A172 (cell line): ENCODE results near the gene EGLN2. TPM values are rescaled to one million over a fixed set of nuclear protein-coding genes. Genes with fewer than 3 reads are reported as not detected.
"Not testable (repeated sequence)": the region's sequence is repeated elsewhere in the genome, so short reads cannot be mapped to it uniquely, and the experiment has no call there.

ENCODE experiments used
- DNase-seq: peaks from one replicate; pipeline ENCODE4 v3.0.0-alpha.2; 2015; ENCODE audit warnings: low spot score
- total RNA-seq: library from RNA; depleted of rRNA; stranded (reverse); fragments of >200 nt; shearing (Covaris generic); gene quantifications from 2 replicates; pipeline ENCODE4 v1.2.3, GENCODE V29; 2014

EGLN2 gene
- total RNA-seq, 1 experiment from 2014 or later: 80.0 TPM

DNA sequence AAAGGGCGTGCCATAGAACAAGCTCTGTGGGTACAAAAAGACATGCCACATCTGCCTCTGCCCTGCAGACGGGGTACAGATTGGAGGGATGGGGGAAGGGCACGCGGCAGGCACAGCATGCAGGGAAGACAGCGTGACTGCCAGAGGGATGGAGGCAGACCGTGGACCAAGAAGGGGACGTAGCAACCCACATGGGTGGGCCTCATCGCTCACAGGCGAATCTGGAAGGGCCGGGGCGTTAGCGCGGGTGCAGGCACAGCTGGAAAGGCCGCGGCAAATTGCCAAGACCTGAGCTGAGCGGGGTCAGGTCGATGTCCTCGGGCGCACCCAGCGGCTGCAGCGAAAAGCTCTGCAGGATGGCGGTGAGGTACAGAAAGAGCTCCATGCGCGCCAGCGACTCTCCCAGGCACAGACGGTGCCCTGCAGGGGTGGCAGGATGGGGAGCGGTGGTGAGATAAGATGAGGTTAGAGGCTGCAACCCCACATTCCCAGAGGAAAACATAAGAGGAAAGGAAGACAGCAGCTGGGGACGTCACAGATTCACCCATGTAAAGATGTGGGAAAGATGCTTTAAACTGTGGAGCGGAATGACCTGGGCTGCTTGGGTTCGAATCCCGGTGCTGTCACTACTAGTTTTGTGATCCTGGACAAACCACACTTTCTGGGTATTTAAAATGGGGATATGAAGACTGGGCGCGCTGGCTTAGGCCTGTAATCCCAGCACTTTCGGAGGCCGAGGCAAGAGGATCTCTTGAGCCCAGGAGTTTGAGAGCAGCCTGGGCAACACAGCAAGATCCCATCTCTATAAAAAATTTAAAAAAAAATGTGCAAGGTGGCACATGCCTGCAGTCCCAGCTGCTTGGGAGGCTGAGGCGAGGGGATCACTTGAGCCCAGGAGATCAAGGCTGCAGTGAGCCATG, 19.7 kb downstream of the EGLN2 start:
- not testable (repeated sequence) for DNase-seq

DNA sequence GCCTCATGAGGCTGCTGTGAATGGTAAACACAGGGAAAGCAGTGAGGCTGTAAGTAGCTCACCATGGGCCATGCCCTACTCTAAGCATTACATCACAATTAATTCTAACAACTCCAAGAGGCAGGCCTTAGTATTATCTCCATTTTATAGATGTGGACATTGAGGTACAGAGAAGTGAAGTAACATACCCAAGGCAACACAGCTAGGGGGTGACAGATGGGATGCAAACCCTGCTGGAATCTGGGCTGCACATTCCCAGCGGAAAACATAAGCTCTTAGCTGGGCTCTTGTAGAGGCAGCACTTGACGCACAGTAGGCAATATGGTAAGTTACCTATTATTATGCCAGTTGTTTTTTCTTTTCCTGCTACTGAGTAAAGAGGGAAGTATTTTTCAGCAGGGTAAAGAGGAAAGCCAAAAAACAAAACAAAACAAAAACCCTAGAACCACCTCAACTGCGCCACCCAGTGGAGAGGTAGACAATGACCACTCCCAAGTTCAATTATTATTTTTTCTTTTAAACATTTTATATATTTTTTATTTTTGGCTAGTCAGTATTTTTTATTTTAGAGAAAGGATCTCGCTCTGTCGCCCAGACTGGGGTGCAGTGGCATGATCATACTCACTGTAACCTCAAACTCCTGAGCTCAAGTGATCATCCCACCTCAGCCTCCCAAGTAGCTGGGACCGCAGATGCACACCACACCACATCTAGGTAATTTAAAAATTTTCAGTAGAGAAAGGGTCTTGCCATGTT, 20.7 kb downstream of the EGLN2 start:
- DNase-seq: peak; percentile 37

DNA sequence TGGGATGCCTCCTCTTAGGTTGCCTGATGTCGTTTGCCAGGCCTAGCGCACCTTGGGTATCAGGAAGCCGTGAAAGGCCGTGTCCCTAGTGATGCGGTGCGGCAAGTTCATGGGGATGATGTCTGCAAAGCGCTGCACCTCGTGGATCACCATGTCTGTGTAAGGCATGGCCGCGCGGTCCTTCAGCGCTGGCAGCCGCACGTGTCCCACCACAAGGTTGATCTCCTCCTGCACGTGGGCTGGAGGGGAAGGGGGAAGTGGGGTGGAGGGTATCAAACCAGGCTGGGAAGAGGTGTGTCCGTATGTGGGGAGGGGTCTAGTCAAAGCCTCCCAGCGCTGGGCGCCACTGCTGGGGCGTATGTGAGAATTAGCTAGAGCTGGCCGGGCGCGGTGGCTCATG, 23.2 kb downstream of the EGLN2 start:
- DNase-seq: no peak

DNA sequence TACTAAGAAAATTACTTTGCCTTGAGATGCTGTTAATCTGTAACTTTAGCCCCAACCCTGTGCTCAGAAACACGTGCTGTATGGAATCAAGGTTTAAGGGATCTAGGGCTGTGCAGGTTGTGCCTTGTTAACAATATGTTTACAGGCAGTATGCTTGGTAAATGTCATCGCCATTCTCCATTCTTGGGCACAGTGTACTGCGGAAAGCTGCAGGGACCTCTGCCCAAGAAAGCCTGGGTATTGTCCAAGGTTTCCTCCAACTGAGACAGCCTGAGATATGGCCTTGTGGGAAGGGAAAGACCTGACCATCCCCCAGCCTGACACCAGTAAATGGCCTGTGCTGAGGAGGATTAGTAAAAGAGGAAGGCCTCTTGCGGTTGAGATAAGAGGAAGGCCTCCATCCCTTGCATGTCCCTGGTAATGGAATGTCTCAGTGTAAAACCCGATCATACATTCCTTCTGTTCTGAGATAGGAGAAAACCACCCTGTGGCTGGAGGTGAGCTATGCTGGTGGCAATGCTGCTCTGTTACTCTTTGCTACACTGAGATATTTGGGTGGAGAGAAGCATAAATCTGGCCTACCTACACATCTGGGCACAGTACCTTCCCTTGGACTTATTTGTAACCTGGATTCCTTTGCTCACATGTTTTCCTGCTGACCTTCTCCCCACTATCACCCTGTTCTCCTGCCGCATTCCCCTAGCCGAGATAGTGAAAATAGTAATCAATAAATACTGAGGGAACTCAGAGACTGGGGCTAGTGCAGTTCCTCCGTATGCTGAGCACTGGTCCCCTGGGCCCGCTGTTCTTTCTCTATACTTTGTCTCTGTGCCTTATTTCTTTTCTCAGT, 23.9 kb downstream of the EGLN2 start:
- peak; percentile 81 for DNase-seq

DNA sequence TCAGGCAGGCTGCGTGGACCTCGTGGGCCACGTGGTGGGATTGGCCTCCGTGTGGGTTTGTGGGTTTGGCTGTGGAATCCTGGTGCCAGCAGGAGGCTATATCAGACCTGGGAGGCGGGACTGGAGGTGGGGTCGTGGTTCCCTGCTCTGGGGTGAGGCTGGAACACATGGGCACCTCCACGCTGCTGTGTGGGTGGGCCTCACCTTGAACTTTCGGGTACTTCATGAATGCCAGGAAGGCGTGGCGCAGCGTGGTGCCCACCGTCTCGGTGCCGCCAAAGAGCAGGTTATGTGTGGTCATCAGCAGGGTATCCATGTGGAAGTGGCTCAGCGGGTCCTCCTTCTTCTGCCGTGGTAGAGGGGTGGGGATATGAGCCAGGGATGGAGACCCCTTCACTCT, 25.9 kb downstream of the EGLN2 start:
- not testable (repeated sequence) for DNase-seq

DNA sequence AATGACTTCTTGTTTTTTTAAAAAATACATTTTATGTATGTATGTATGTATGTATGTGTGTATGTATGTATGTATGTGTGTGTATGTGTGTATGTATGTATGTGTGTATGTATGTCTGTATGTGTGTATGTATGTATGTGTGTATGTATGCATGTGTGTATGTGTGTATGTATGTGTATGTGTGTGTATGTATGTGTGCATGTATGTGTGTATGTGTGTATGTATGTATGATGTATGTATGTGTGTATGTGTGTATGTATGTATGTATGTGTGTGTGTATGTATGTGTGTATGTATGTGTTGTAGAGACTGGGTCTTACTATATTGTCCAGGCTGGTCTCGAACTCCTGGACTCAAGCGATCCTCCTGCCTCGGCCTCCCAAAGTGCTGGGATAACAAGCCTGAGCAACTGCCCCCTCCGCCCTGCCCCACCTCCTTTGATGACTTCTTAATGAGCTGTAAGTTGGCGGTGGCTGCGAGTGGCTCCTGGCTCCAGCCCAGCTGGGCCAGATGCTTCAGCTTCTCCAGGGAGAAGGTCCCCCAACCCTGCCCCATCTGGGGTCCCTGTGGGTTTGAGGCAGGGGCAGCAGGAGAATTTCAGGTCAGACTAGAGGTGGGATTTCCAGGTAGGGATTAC, 26.6 kb downstream of the EGLN2 start:
- not testable (repeated sequence) for DNase-seq

DNA sequence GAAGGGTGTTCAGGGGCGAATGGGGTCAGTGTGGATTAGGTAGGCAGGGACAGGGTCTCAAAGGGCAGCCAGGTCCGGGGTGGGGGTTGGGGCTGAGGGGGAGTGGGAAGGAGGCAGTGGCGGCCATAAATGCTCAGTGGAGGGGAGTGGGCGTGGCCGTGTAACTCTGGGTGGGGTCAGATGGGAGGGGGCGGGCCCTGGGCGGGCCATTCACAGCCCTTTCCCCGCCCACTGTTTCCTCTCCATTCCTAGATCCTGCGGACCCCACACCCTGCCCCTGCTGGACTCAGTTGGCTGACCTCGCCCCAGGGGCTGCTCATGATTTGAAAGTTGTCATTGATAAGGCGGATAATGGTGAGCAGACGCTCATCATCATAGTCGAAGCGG, 27.3 kb downstream of the EGLN2 start:
- not testable (repeated sequence) for DNase-seq

DNA sequence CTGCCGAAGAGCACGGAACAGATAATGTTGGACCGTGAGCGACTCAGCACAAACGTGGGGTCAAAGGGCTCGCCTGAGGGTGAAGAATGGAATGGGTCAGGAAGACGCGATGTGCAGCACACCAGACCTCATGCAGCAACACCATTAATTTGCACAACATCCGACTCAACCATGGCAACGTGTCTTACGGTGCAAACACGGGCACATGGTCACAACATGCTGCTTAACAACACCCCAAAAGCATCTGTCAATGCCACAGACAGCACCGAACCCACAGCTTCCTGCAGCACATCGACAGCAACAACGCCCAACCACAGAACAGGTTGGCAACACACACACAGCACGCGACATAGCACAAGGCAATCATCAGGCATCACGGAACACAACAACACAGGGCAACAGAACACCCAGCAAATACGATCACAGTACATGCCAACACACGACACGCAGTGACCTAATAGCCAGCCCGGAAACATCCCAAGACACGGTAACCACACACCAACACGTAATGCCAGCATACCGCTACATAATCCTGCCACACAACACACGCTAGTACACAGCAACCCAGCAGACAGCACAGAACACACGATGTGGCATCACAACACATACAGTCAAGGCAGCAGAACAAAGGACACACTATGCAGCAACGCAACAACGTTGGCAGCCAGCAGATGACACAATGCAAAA, 27.9 kb downstream of the EGLN2 start:
- not testable (repeated sequence) for DNase-seq

DNA sequence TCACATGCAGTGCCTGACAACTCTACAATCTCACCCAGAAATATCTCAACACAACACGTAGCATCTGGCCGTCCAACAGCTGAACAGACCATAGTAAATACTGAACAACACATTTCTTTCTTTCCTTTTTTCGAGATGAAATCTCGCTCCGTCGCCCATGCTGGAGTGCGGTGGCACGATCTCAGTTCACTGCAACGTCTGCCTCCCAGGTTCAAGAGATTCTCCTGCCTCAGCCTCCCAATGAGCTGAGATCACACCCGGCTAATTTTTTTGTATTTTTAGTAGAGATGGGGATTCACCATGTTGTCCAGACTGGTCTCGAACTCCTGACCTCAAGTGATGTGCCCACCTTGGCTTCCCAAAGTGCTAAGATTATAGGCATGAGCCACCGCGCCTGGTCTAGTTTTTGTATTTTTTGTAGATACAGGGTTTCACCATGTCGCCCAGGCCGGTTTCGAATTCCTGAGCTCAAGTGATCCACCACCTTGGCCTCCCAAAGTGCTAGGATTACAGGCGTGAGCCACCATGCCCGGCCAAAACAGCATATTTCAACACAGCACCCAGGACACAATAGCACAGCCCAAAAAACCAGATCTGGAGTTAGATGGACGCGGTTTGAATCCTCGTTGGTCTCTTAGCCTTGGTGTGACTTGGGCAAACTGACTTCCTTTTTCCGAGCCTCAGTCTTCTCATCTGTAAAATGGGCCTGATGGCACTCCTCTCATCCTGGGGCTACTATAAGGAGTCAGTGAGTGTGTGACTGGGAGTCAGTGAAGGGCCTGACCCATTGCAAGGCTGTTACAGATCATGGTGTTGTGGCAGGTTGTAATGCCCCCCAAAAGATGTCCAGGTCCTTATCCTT, 28.6 kb downstream of the EGLN2 start:
- DNase-seq: no peak

DNA sequence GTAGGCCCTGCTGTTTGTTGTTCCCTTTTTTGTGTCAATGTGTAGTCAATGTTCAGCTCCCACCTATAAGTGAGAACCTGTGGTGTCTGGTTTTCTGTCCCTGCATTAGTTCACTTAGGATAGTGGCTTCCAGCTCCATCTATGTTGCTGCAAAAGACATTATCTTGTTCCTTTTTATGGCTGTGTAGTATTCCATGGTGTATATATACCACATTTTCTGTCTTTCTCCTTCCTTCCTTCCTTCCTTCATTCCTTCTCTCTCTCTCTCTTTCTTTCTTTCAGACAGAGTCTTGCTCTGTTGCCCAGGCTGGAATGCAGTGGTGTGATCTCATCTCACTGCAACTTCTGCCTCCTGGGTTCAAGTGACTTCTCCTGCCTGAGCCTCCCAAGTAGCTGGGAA, 30.2 kb downstream of the EGLN2 start:
- DNase-seq: no peak

DNA sequence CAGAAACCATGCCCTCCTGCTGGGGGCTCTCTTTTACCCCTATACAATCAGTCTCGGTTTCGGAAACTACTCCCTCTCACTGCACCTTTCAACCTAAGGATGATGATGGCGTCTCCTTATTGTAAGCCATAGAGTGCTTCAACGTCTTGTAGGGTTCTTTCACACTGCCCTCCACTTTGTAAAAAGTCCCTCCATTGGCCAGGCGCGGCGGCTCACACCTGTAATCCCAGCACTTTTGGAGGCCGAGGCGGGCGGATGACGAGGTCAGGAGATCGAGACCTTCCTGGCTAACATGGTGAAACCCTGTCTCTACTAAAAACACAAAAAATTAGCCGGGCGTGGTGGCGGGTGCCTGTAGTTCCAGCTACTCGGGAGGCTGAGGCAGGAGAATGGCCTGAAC, 31.8 kb downstream of the EGLN2 start:
- not testable (repeated sequence) for DNase-seq

DNA sequence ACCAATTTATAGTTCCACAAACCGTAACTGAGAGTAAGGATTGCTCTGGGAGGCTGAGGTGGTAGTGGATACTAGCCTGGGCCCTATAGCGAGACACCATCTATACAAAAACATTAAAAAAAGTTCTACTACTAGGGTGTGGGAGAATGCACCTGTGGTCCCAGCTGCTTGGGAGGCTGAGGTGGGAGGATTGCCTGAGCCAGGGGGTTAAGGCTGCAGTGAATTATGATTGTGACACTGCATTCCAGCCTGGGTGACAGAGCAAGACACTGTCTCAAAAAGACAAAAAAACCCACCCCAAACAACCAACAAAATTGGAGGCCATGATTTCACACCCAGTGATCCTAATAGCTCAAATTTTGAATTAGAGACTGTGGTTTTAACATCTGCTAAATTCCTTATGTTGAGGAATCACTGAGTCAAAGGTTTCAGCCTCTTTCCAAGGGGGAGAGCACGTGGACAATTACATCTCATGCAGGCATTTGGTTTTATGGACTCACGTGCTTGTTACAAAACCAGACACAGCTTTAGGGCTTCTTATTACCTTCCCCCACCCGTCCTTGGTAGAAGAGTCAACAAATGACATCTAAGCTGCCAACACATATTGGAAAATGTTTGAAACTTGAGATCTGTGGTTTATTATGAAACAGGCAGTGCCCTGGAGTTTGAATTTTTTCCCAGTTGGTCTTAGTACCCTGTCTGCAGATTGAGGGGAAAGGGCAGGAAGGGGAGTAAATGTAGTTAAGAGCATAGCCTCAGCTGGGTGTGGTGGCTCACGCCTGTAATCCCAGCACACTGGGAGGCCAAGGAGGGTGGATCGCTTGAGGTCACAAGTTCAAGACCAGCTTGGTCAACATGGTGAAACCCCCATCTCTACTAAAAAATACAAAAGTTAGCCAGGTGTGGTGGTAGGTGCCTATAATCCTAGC, 32.8 kb downstream of the EGLN2 start:
- peak; percentile 92 for DNase-seq

DNA sequence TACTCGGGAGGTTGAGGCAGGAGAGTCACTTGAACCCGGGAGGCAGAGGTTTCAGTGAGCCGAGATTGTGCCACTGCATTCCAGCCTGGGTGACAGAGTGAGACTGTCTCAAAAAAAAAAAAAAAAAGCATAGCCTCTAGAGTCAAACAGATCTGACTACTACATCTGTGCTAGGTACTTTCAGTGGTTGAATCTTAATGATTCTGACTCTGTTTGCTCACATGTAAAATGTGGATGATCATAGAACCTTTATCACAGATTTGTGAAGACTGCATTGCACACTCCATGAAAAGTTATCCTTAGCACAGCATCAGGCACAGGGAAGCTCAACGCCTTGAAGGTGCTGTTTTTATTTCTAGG, 33.4 kb downstream of the EGLN2 start:
- not testable (repeated sequence) for DNase-seq

DNA sequence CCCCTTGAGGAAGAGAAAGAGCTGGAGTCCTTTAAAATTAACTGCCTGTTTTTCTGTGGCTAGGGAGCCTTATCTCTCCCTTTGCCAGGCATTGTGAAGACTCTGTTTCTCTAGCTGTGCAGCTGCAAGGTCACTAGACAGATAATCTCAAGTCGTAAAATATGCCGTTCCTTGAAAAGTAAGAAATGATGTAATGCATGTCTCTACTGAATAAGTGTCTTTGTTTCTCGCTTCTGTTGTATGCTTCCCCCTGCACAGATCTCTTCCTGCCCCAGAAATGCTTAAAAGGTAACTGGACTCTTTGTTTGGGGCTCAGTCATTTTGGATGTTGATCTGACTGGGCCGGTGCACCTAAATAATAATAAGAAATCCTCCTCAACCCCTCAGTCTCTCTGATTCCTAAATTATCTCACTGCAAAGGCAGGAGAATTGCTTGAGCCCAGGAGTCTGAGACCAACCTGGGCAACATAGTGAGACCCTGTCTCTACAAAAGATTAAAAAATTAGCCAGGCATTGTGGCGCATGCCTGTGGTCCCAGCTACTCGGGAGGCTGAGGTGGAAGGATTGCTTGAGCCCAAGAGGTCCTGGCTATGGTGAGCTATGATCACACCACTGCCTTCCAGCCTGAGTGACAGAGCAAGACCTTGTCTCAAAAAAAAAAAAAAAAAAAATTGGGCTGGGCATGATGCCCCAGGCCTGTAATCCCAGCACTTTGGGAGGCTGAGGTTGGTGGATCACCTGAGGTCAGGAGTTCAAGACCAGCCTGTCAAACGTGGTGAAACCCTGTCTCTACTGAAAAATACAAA, 34.9 kb downstream of the EGLN2 start:
- not testable (repeated sequence) for DNase-seq

DNA sequence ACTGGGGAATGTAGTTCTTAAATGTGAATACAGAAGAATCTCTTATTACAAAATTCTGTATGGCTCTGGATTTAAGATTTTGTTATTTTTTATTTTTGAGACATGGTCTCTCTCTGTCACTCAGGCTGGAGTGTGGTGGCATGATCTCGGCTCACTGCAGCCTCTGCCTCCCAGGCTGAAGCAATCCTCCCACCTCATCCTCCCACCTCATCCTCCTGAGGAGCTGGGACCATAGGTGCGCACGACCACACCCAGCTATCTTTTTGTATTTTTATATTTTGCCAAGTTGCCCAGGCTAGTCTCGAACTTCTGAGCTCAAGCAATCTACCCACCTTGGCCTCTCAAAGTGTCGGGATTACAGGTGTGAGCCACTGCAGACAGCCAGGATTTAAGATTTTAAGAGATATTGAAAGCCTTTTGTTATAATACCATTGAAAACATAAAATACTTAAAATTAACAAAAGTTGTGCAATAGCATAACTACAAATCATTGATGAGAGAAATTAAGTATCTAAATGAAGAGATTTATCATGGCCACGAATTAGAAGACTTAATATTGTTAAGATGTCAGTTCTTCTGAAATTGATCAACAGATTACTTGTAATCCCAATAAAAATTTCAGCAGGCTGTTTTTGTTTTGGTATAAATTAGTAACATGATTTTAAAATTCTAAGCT, 37.9 kb downstream of the EGLN2 start:
- DNase-seq: no peak

DNA sequence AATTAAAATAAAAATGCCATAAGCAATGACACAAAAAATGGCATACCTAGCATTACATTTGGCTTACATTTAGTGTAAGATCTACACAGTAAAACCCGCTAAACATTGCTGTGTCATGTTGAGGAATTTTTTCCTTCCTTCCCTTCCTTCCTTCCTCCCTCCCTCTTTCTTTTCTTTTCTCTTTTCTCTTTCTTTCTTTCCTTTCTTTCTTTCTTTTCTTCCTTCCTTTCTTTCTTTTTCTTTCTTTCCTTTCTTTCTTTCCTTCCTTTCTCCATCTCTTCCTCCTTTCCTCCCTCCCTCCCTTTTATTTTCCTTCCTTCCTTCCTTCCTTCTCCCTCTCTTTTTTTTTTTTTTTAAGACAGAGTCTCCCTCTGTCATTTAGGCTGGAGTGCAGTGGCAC, 39.5 kb downstream of the EGLN2 start:
- DNase-seq: not testable (repeated sequence)

DNA sequence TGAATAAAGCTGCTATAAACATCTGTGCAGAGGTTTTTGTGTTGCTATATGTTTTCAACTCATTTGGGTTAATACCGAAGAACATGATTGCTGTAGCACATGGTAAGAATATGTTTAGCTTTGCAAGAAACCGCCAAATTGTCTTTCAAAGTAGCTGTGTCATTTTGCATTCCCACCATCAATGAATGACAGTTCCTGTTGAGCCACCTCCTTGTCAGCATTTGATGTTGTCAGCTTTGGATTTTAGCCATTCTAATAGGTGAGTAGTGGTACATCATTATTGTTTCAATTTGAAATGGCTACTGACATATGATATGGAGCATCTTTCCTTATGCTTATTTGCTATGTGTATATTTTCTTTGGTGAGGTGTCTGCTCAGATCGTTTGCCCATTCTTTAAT, 43.0 kb downstream of the EGLN2 start:
- DNase-seq: not testable (repeated sequence)
